A549 (cell line): ENCODE results near the gene ATP1A3.

Source experiments
- BCL3 ChIP-seq: fragments of >200 bp; sonication (Bioruptor Twin); formaldehyde crosslinking; IDR thresholded peaks from 3 replicates; pipeline ENCODE4 v1.6.1; 2016
- CTCF ChIP-seq: fragments of >200 bp; sonication (Bioruptor Twin); formaldehyde crosslinking; IDR thresholded peaks from 3 replicates; pipeline ENCODE4 v1.5.1; 2016
- FOSL2 ChIP-seq, 2 experiments: fragments of 450-650 bp in 1 of 2; fragments of >200 bp in 1 of 2; sonication (Bioruptor Twin) in 1 of 2; formaldehyde crosslinking; IDR thresholded peaks; 2 replicates each; pipeline versions ENCODE4 v1.5.0 to v1.6.1; 2016 to 2020; ENCODE audit warnings: mild to moderate bottlenecking in 1 of 2, moderate library complexity in 1 of 2
- JUNB ChIP-seq: fragments of >200 bp; sonication (Bioruptor Twin); formaldehyde crosslinking; IDR thresholded peaks from 2 replicates; pipeline ENCODE4 v1.6.1; 2016
- MAZ ChIP-seq: fragments of 150-350 bp; IDR thresholded peaks from 2 replicates; pipeline ENCODE4 v1.6.1; 2014; ENCODE audit warnings: antibody characterized with exemption, low read depth, low read length, borderline replicate concordance
- POLR2A ChIP-seq: IDR thresholded peaks from 2 replicates; pipeline ENCODE4 v1.6.1; 2012; ENCODE audit warnings: mild to moderate bottlenecking, low read length
- POLR2AphosphoS2 ChIP-seq: conservative IDR thresholded peaks from 2 replicates; pipeline ENCODE4 v1.6.1; 2012; ENCODE audit warnings: low read length, improper control_type of control experiment, inconsistent platforms
- RAD21 ChIP-seq, 2 experiments: fragments of >200 bp in 1 of 2; sonication (Bioruptor Twin) in 1 of 2; formaldehyde crosslinking in 1 of 2; IDR thresholded peaks in 1 of 2; conservative IDR thresholded peaks in 1 of 2; 2 replicates in 1 of 2; 3 replicates in 1 of 2; pipeline ENCODE4 v1.6.1; 2012 to 2018; ENCODE audit warnings: inconsistent platforms in 1 of 2
- RCOR1 ChIP-seq: fragments of 150-350 bp; IDR thresholded peaks from 2 replicates; pipeline ENCODE4 v1.6.1; 2014; ENCODE audit warnings: antibody characterized with exemption, low read length, low read depth
- REST ChIP-seq: fragments of 200-600 bp; sonication (generic); IDR thresholded peaks from 2 replicates; pipeline ENCODE4 v1.6.1; 2016; ENCODE audit warnings: antibody characterized with exemption, mild to moderate bottlenecking, moderate library complexity
- TP53 ChIP-seq: fragments of 250-450 bp; sonication (Bioruptor Pico); IDR thresholded peaks from 2 replicates; pipeline ENCODE4 v1.5.0; 2021; ENCODE audit warnings: mild to moderate bottlenecking, moderate library complexity
- ZFP36 ChIP-seq: fragments of 450-650 bp; IDR thresholded peaks from 2 replicates; pipeline ENCODE4 v1.6.1; 2014; ENCODE audit warnings: borderline replicate concordance; ENCODE audit not compliant: partially characterized antibody
- ZNF302 ChIP-seq: fragments of 250-450 bp; sonication (Bioruptor Pico); IDR thresholded peaks from 2 replicates; pipeline ENCODE4 v1.9.0; 2021; ENCODE audit warnings: inconsistent platforms, mild to moderate bottlenecking, moderate library complexity
- TF ChIP-seq, protein P1 (sequence below): fragments of 450-650 bp; IDR thresholded peaks from 2 replicates; pipeline ENCODE4 v1.6.1; 2014; ENCODE audit warnings: antibody characterized with exemption

DNA sequence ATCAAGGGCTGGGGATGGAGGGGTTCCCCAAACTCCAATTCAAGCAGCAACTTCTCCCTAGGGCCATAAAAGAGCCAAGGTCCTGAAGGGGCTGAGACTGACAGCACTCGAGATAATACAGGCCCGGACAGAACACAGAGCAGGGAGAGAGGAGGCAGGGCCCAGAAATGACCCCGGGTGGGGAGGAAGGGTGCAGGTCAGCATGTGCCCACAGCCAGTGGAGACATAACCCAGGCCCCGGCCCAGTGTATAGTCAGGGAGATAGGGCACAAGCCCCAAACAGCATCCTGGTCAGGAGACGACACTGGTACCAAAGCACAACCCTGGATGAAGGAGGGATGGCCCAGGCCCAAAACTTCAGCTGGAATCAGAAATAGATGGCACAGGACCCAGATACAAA is 28.6 kb upstream of the ATP1A3 start:
- TF ChIP-seq CTCF, result no peak
- no peak for TF ChIP-seq JUNB
- no peak for TF ChIP-seq POLR2A
- no peak for TF ChIP-seq BCL3
- no peak for TF ChIP-seq RCOR1
- TF ChIP-seq FOSL2 (IDR thresholded peaks at IDR 0.05), result no peak
- no peak for TF ChIP-seq FOSL2 (CRISPR knock-in tag; IDR thresholded peaks at IDR 0.05)
- no peak for TF ChIP-seq ZNF302 (CRISPR knock-in tag)
- TF ChIP-seq, protein P1, sequence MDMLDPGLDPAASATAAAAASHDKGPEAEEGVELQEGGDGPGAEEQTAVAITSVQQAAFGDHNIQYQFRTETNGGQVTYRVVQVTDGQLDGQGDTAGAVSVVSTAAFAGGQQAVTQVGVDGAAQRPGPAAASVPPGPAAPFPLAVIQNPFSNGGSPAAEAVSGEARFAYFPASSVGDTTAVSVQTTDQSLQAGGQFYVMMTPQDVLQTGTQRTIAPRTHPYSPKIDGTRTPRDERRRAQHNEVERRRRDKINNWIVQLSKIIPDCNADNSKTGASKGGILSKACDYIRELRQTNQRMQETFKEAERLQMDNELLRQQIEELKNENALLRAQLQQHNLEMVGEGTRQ, result no peak
- no peak for TF ChIP-seq RAD21 (conservative IDR thresholded peaks at IDR 0.05 in 1 of 2, IDR thresholded peaks at IDR 0.05 in 1 of 2)
- TF ChIP-seq REST, result no peak
- TF ChIP-seq MAZ, result no peak
- TF ChIP-seq TP53 (CRISPR knock-in tag), result no peak
- no peak for TF ChIP-seq POLR2AphosphoS2
- TF ChIP-seq ZFP36, result no peak
